Endothelial cell of umbilical vein (primary cell): Measurements from ENCODE around the gene BRICD5.

Source experiments
- CTCF ChIP-seq, 2 donors: IDR thresholded peaks; 1 replicate in 1 of 2; 2 replicates in 1 of 2; pipeline ENCODE4 v1.5.1; 2011; ENCODE audit warnings: low read length in 2 of 2, mild to moderate bottlenecking in 2 of 2, moderate library complexity in 2 of 2, control low read depth in 1 of 2, inconsistent platforms in 1 of 2, low read depth in 1 of 2; ENCODE audit not compliant: insufficient read depth in 1 of 2; ENCODE audit errors: extremely low read depth in 1 of 2
- EZH2 ChIP-seq: IDR thresholded peaks from 2 replicates; pipeline ENCODE4 v1.6.1; 2012; ENCODE audit warnings: borderline replicate concordance, low read depth, mild to moderate bottlenecking, moderate library complexity, low read length, inconsistent platforms; ENCODE audit not compliant: severe bottlenecking
- JUN ChIP-seq: IDR thresholded peaks from 2 replicates; pipeline ENCODE4 v1.6.1; 2011; ENCODE audit warnings: borderline replicate concordance, low read depth; ENCODE audit not compliant: insufficient read length, insufficient read depth
- MYC ChIP-seq: IDR thresholded peaks from one replicate; pipeline ENCODE4 v1.6.1; 2011; ENCODE audit warnings: mild to moderate bottlenecking, low read depth, low read length
- POLR2A ChIP-seq: IDR thresholded peaks from 2 replicates; pipeline ENCODE4 v1.6.1; 2012; ENCODE audit warnings: low read depth, mild to moderate bottlenecking, control low read depth, low read length

DNA sequence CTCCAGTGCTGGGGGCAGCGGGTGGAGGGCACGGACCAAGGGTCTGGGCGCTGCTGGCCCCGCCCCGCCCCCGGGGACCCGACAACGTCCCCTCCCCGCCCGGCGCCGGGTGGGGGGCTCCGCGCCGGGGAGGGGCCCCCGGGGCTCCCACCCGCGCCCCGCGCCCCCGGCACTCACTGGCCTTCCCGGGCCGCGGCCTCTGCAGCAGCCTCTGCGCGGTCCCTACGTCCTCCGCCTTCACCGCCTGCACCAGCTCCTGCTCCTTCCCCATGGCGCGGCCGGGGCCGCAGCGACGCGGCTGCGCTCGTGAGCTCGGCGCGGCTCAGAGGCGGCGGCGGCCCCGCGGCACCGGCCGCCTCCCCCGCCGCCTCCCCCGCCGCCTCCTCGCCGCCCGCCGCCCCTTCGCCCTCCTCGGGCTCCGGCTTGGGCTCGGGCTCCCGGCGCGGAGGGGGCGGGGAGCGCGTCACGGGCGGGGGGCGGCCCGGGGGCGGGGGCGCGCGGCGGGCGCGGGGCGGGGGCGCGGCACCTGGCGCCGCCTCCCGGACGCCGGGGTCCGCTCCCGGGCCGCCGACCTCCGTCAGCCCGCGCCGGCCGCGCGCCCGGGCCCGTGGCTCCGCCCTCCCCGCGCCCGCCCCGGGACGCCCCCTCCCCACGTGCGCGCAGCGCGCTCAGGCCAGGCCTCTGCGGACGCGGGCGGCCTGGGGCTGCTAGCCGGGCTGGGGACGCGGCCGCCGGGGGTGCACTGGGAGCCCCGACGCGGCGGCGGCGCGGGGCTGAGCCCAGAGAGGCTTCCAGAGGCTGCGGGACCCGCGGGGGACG, 14.3 kb downstream of the BRICD5 start, which contains the start of gene CASKIN1:
- TF ChIP-seq POLR2A (no peak), CTCF (IDR thresholded peaks at IDR 0.05; ENCODE audit: extremely low read depth in 1 of 2, insufficient read depth in 1 of 2, low read depth in 1 of 2, low read length in 2 of 2) (no peak), EZH2 (no peak), MYC (no peak), JUN (no peak)
